K562 (cell line): ENCODE measurements around the gene PRSS8. TPM values are rescaled to one million over a fixed set of nuclear protein-coding genes. Genes with fewer than 3 reads are reported as not detected.

Source experiments
- BRF1 ChIP-seq: IDR thresholded peaks from 3 replicates; pipeline ENCODE4 v1.6.1; 2011; ENCODE audit warnings: borderline replicate concordance, mild to moderate bottlenecking; ENCODE audit not compliant: insufficient read length; ENCODE audit errors: extremely low read depth
- DIDO1 ChIP-seq: fragments of 450-650 bp; IDR thresholded peaks from 2 replicates; pipeline ENCODE4 v1.6.1; 2016; ENCODE audit warnings: low read depth, missing biosample characterization, missing genetic modification characterization
- FIP1L1 ChIP-seq: fragments of 200-400 bp; formaldehyde crosslinking; IDR thresholded peaks from 2 replicates; pipeline ENCODE4 v1.6.1; 2018; ENCODE audit warnings: mild to moderate bottlenecking, low read depth, low read length; ENCODE audit not compliant: poor library complexity, severe bottlenecking
- FOXK2 ChIP-seq, 2 experiments: fragments of 450-650 bp; IDR thresholded peaks in 1 of 2; conservative IDR thresholded peaks in 1 of 2; 2 replicates each; pipeline ENCODE4 v1.6.1; 2016; ENCODE audit warnings: low read depth in 2 of 2, mild to moderate bottlenecking in 1 of 2
- FOXP4 ChIP-seq: sonication (generic); formaldehyde crosslinking; IDR thresholded peaks from 2 replicates; pipeline ENCODE4 v1.8.0; 2022; ENCODE audit warnings: mild to moderate bottlenecking, missing genetic modification reagents, borderline replicate concordance
- GABPB1 ChIP-seq: sonication (generic); formaldehyde crosslinking; IDR thresholded peaks from 2 replicates; pipeline ENCODE4 v1.8.0; 2022; ENCODE audit warnings: mild to moderate bottlenecking, missing genetic modification reagents
- NFIX ChIP-seq: fragments of 250-450 bp; sonication (Bioruptor Pico); IDR thresholded peaks from 2 replicates; pipeline ENCODE4 v1.4.0; 2020; ENCODE audit warnings: low read depth, mild to moderate bottlenecking, moderate library complexity
- POLR3A ChIP-seq: IDR thresholded peaks from 2 replicates; pipeline ENCODE4 v1.6.1; 2011; ENCODE audit warnings: borderline replicate concordance, mild to moderate bottlenecking, moderate library complexity; ENCODE audit not compliant: insufficient read length, insufficient read depth; ENCODE audit errors: extremely low read depth
- RBM34 ChIP-seq: fragments of 200-400 bp; formaldehyde crosslinking; IDR thresholded peaks from 2 replicates; pipeline ENCODE4 v1.6.1; 2018; ENCODE audit warnings: low read length, borderline replicate concordance; ENCODE audit not compliant: insufficient read depth
- RFX1 ChIP-seq: fragments of 450-650 bp; IDR thresholded peaks from 2 replicates; pipeline ENCODE4 v1.6.1; 2016; ENCODE audit warnings: mild to moderate bottlenecking, moderate library complexity
- SLC30A9 ChIP-seq: fragments of 250-450 bp; sonication (Bioruptor Pico); IDR thresholded peaks from 2 replicates; pipeline ENCODE4 v1.8.0; 2022; ENCODE audit warnings: mild to moderate bottlenecking, moderate library complexity
- SREBF1 ChIP-seq: fragments of 150-350 bp; IDR thresholded peaks from 2 replicates; pipeline ENCODE4 v1.6.1; 2014; ENCODE audit warnings: antibody characterized with exemption, low read depth, low read length, borderline replicate concordance
- TAL1 ChIP-seq: fragments of 450-650 bp; IDR thresholded peaks from 2 replicates; pipeline ENCODE4 v1.6.1; 2016; ENCODE audit warnings: mild to moderate bottlenecking
- TOE1 ChIP-seq, 2 experiments: fragments of 450-650 bp in 1 of 2; sonication (generic) in 1 of 2; formaldehyde crosslinking in 1 of 2; IDR thresholded peaks; 2 replicates each; pipeline versions ENCODE4 v1.7.1 to v1.8.0; 2016 to 2022; ENCODE audit warnings: borderline replicate concordance in 2 of 2, mild to moderate bottlenecking in 2 of 2, antibody characterized with exemption in 1 of 2, inconsistent platforms in 1 of 2, low read depth in 1 of 2, missing genetic modification reagents in 1 of 2, moderate library complexity in 1 of 2
- ZNF184 ChIP-seq: sonication (generic); formaldehyde crosslinking; IDR thresholded peaks from 2 replicates; pipeline ENCODE4 v1.5.0; 2020; ENCODE audit warnings: missing genetic modification reagents
- polyA plus RNA-seq, 8 experiments: library from polyadenylated mRNA; depleted of rRNA in 4 of 8; stranded (reverse) in 5 of 8; unstranded in 3 of 8; fragments of >200 nt; fragmentation: Nextera tagmentation in 2 of 8; fragmentation: Illumina TruSeq in 1 of 8; extraction: Ambion mirVana in 2 of 8; extraction: Trizol in 1 of 8; gene quantifications; 2 replicates each; pipeline versions ENCODE4 v1.2.1 to v1.2.3, GENCODE V29; 2011 to 2014; ENCODE audit warnings: inconsistent platforms in 1 of 8, missing spikeins in 1 of 8
- total RNA-seq, 7 experiments: library from RNA; depleted of rRNA in 6 of 7; stranded (reverse); fragments of >200 nt in 6 of 7; fragmentation: Illumina TruSeq in 2 of 7; extraction: Trizol in 2 of 7; gene quantifications; 2 replicates each; pipeline versions ENCODE4 v1.2.1 to v1.2.3, GENCODE V29; 2011 to 2021; ENCODE audit warnings: low replicate concordance in 1 of 7
- TF ChIP-seq, protein P1 (sequence below): fragments of 250-450 bp; sonication (Bioruptor Pico); IDR thresholded peaks from 2 replicates; pipeline ENCODE4 v1.5.0; 2020; ENCODE audit warnings: mild to moderate bottlenecking, borderline replicate concordance

PRSS8 gene
- total and polyA plus RNA-seq, 9 of the 15 experiments (the other 6 are each of a cell fraction or from before 2014, with no cell fraction given) = 0.25 to 3.9 (median 1.3) TPM; not detected in 1

DNA sequence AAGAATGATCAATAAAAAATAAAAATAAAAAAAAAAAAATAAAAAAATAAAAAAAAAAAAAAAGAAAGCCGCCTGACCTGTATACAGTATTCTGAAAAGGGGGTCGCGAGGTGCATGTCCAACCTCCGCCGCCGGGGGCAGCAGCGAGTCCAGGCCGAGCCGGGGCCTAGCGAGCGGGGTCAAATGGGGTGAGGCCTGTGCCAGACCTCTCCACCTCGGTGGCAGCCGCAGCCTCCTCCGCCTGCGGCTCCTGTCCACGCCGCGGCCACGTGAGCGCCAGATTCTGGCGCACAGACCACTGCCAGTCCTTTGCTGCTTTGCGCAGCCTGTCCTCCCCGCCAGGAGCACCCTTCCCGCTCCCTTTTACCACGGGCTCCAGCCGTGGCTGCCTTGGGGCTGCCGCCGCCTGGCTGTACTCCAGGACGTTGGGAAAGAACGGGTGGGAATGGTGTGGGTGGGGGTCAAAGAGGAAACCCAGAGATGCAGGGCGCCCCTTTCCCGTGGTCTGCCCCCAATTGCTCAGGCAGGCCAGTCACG, 29.8 kb downstream of the PRSS8 start (continued):
- TF ChIP-seq FOXK2 (conservative IDR thresholded peaks at IDR 0.05 in 1 of 2, IDR thresholded peaks at IDR 0.05 in 1 of 2; ENCODE audit: low read depth in 2 of 2) = peak; percentile 46 to 60; a peak in 3 of 4 replicates
- TF ChIP-seq, protein P1, sequence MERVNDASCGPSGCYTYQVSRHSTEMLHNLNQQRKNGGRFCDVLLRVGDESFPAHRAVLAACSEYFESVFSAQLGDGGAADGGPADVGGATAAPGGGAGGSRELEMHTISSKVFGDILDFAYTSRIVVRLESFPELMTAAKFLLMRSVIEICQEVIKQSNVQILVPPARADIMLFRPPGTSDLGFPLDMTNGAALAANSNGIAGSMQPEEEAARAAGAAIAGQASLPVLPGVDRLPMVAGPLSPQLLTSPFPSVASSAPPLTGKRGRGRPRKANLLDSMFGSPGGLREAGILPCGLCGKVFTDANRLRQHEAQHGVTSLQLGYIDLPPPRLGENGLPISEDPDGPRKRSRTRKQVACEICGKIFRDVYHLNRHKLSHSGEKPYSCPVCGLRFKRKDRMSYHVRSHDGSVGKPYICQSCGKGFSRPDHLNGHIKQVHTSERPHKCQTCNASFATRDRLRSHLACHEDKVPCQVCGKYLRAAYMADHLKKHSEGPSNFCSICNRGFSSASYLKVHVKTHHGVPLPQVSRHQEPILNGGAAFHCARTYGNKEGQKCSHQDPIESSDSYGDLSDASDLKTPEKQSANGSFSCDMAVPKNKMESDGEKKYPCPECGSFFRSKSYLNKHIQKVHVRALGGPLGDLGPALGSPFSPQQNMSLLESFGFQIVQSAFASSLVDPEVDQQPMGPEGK (CRISPR knock-in tag) = no peak
- TF ChIP-seq NFIX = no peak
- TF ChIP-seq FIP1L1 = peak; percentile 73
- no peak for TF ChIP-seq FOXP4
- no peak for TF ChIP-seq TOE1 (IDR thresholded peaks at IDR 0.05; ENCODE audit: borderline replicate concordance)
- TF ChIP-seq TOE1 (CRISPR knock-in tag; IDR thresholded peaks at IDR 0.05; ENCODE audit: borderline replicate concordance, low read depth) = no peak
- TF ChIP-seq RBM34 = no peak
- no peak for TF ChIP-seq DIDO1 (tag)
- no peak for TF ChIP-seq POLR3A
- TF ChIP-seq TAL1 = no peak
- no peak for TF ChIP-seq BRF1
- TF ChIP-seq RFX1 = no peak
- no peak for TF ChIP-seq SREBF1
- TF ChIP-seq ZNF184 (CRISPR knock-in tag) = no peak
- TF ChIP-seq SLC30A9 (CRISPR knock-in tag) = no peak
- TF ChIP-seq GABPB1 = 0 out of 2 replicates have a peak, but pooled peaks have one; percentile 42
